Activated CD4-positive, alpha-beta T cell treated with anti-CD3 and anti-CD28 coated beads for 36 hours (primary cell): Measurements from ENCODE around the gene AIMP2. TPM values are rescaled to one million over a fixed set of nuclear protein-coding genes. Genes with fewer than 3 reads are reported as not detected.
"Not testable (repeated sequence)": the region's sequence is repeated elsewhere in the genome, so short reads cannot be mapped to it uniquely, and the experiment has no call there.

Experiments used
- ATAC-seq: fragments of 200-7000 bp; cut with Tn5 transposase; one replicate; pipeline ENCODE4 v1.10.0; 2021; ENCODE audit warnings: mild to moderate bottlenecking, moderate library complexity
- CTCF ChIA-PET: fragments of 350-600 bp; sonication (Branson Sonifier 250); formaldehyde crosslinking; loops from one replicate; lab custom pipeline; 2021; ENCODE audit warnings: antibody characterized with exemption; lab: Charles Lee
- POLR2A ChIA-PET: fragments of 350-600 bp; sonication (Branson Sonifier 250); formaldehyde crosslinking; loops from one replicate; lab custom pipeline; 2021; ENCODE audit warnings: antibody characterized with exemption, inconsistent platforms; lab: Charles Lee
- DNase-seq: peaks from one replicate; pipeline ENCODE4 v3.0.0-alpha.2; 2020
- H3K27ac Mint-ChIP-seq: one replicate; pipeline ENCODE4 v1.8.0; 2021; ENCODE audit warnings: mixed read lengths
- H3K27me3 Mint-ChIP-seq: one replicate; pipeline ENCODE4 v1.8.0; 2021; ENCODE audit warnings: mixed read lengths
- H3K36me3 Mint-ChIP-seq: one replicate; pipeline ENCODE4 v1.8.0; 2021; ENCODE audit warnings: low read depth, mixed read lengths
- H3K4me1 Mint-ChIP-seq: one replicate; pipeline ENCODE4 v1.8.0; 2021; ENCODE audit warnings: mixed read lengths
- H3K4me3 Mint-ChIP-seq: one replicate; pipeline ENCODE4 v1.8.0; 2021; ENCODE audit warnings: mild to moderate bottlenecking, moderate library complexity, mixed read lengths
- H3K9me3 Mint-ChIP-seq: one replicate; pipeline ENCODE4 v1.8.0; 2021; ENCODE audit warnings: low read depth, mixed read lengths
- intact Hi-C, 2 experiments: fragments of 100-400 bp; cut with DNase I in 1 of 2; cut with micrococcal nuclease in 1 of 2; formaldehyde crosslinking; loops; one replicate each; pipeline versions ENCODE4 v1.14.2 to v1.15.1; 2022 to 2024; cut with DNase I, micrococcal nuclease
- total RNA-seq, 2 experiments: library from RNA; stranded (reverse); gene quantifications; one replicate each; pipeline ENCODE4 v1.2.3, GENCODE V29; 2021

AIMP2 gene
- total RNA-seq, 2 experiments from 2014 or later: 50.1 to 56.0 TPM

GRCh38 chr7:6027806-6028365 lies 18.8 kb downstream of the AIMP2 start:
- intact Hi-C loops: no loop called here
- CTCF ChIA-PET: interaction anchor here (0.7 to 1.6 kb wide), 4 partner anchors 10 to 243 kb away, joined by 3 to 5 read pairs (median 4); partner anchors contain the start of genes AIMP2 and PMS2
- no peak overlapping the region for H3K4me3 Mint-ChIP-seq
- peak overlapping the region; percentile 91 for H3K27ac Mint-ChIP-seq
- peaks cover 48% of the 10 kb centered on the region for H3K36me3 Mint-ChIP-seq
- H3K27me3 Mint-ChIP-seq: no peaks in the 10 kb centered on the region
- no peak for ATAC-seq
- POLR2A ChIA-PET: interaction anchor here (0.7 kb wide), 1 partner anchor 19 kb away, joined by 4 read pairs; the partner anchor contains the start of genes AIMP2 and PMS2
- H3K4me1 Mint-ChIP-seq: peaks cover 21% of the 10 kb centered on the region
- no peaks in the 10 kb centered on the region for H3K9me3 Mint-ChIP-seq
- no peak for DNase-seq

GRCh38 chr7:6028563-6028962 lies 19.5 kb downstream of the AIMP2 start:
- Mint-ChIP-seq H3K9me3 (no peaks in the 10 kb centered on the region), H3K4me3 (no peak overlapping the region), H3K36me3 (peaks cover 42% of the 10 kb centered on the region), H3K27me3 (no peaks in the 10 kb centered on the region), H3K27ac (no peak overlapping the region), H3K4me1 (peaks cover 21% of the 10 kb centered on the region)
- POLR2A ChIA-PET: no interaction called here
- CTCF ChIA-PET: no interaction called here
- intact Hi-C loops: no loop called here
- no peak for DNase-seq
- ATAC-seq: no peak

- ChIA-PET CTCF (no interaction called here), POLR2A (no interaction called here)
- DNase-seq (no peak), ATAC-seq (no peak)
- Mint-ChIP-seq H3K9me3 (no peaks in the 10 kb centered on the region), H3K27ac (peak within 1 kb of the TSS; percentile 18), H3K4me3 (no peak within 1 kb of the TSS), H3K4me1 (peaks cover 18% of the 10 kb centered on the region), H3K27me3 (no peaks in the 10 kb centered on the region), H3K36me3 (peaks cover 43% of the 10 kb centered on the region)
- intact Hi-C loops: no loop called here
These were observed 21.9 kb downstream of the AIMP2 start, which contains the start of gene ANKRD61 for GRCh38 chr7:6030988-6031387. Gene ANKRD61 (plus strand): TSS chr7:6031376. CDS start chr7:6031376, 0 bp downstream.

- peaks cover 42% of the 10 kb centered on the region for H3K36me3 Mint-ChIP-seq
- H3K4me3 Mint-ChIP-seq: no peak overlapping the region
- ChIA-PET CTCF (no interaction called here), POLR2A (no interaction called here)
- H3K9me3 Mint-ChIP-seq: no peaks in the 10 kb centered on the region
- peak overlapping the region; percentile 18 for H3K27ac Mint-ChIP-seq
- no peak for DNase-seq
- ATAC-seq: no peak
- peaks cover 13% of the 10 kb centered on the region for H3K4me1 Mint-ChIP-seq
- H3K27me3 Mint-ChIP-seq: no peaks in the 10 kb centered on the region
- intact Hi-C loops: no loop called here
These were observed 22.5 kb downstream of the AIMP2 start for GRCh38 chr7:6031567-6031966.

- peaks cover 39% of the 10 kb centered on the region for H3K36me3 Mint-ChIP-seq
- ChIA-PET POLR2A (no interaction called here), CTCF (interaction anchor here (0.7 kb wide), 1 partner anchor 10 kb away, joined by 5 read pairs; no protein-coding TSS in a partner anchor)
- H3K27ac Mint-ChIP-seq: no peak overlapping the region
- ATAC-seq: no peak
- intact Hi-C loops: no loop called here
- no peak for DNase-seq
- no peaks in the 10 kb centered on the region for H3K27me3 Mint-ChIP-seq
- peaks cover 7% of the 10 kb centered on the region for H3K4me1 Mint-ChIP-seq
- H3K9me3 Mint-ChIP-seq: no peaks in the 10 kb centered on the region
- H3K4me3 Mint-ChIP-seq: no peak overlapping the region
These were observed 23.1 kb downstream of the AIMP2 start for GRCh38 chr7:6032167-6032566.

GRCh38 chr7:6032641-6033040 lies 23.6 kb downstream of the AIMP2 start:
- Mint-ChIP-seq H3K9me3 (no peaks in the 10 kb centered on the region), H3K4me1 (peaks cover 3% of the 10 kb centered on the region), H3K27ac (no peak overlapping the region), H3K36me3 (peaks cover 34% of the 10 kb centered on the region), H3K27me3 (no peaks in the 10 kb centered on the region), H3K4me3 (no peak overlapping the region)
- ChIA-PET POLR2A (no interaction called here), CTCF (interaction anchor here (0.7 kb wide), 1 partner anchor 10 kb away, joined by 5 read pairs; no protein-coding TSS in a partner anchor)
- intact Hi-C loops: no loop called here
- DNase-seq: no peak
- no peak for ATAC-seq

- ATAC-seq (no peak), DNase-seq (no peak)
- peaks cover 29% of the 10 kb centered on the region for H3K36me3 Mint-ChIP-seq
- no peaks in the 10 kb centered on the region for H3K27me3 Mint-ChIP-seq
- CTCF ChIA-PET: interaction anchor here (1.3 kb wide), 1 partner anchor 14 kb away, joined by 3 read pairs; no protein-coding TSS in a partner anchor
- no peak overlapping the region for H3K4me3 Mint-ChIP-seq
- H3K27ac Mint-ChIP-seq: no peak overlapping the region
- POLR2A ChIA-PET: no interaction called here
- H3K9me3 Mint-ChIP-seq: no peaks in the 10 kb centered on the region
- peaks cover 3% of the 10 kb centered on the region for H3K4me1 Mint-ChIP-seq
- intact Hi-C loops: no loop called here
These were observed 26.1 kb downstream of the AIMP2 start for GRCh38 chr7:6035165-6035564.

GRCh38 chr7:6035686-6036085 lies 26.6 kb downstream of the AIMP2 start:
- DNase-seq: no peak
- peaks cover 33% of the 10 kb centered on the region for H3K36me3 Mint-ChIP-seq

GRCh38 chr7:6049780-6050179 lies 40.7 kb downstream of the AIMP2 start:
- H3K4me3 Mint-ChIP-seq: no peak overlapping the region
- peaks cover 5% of the 10 kb centered on the region for H3K4me1 Mint-ChIP-seq
- intact Hi-C loops: no loop called here
- ChIA-PET CTCF (interaction anchor here (0.6 to 1.6 kb wide), 3 partner anchors 9 to 41 kb away, joined by 3 to 6 read pairs (median 3); partner anchors contain the start of genes AIMP2 and PMS2), POLR2A (no interaction called here)
- no peak overlapping the region for H3K27ac Mint-ChIP-seq
- no peaks in the 10 kb centered on the region for H3K9me3 Mint-ChIP-seq
- ATAC-seq (no peak), DNase-seq (no peak)
- H3K27me3 Mint-ChIP-seq: no peaks in the 10 kb centered on the region
- peaks cover 30% of the 10 kb centered on the region for H3K36me3 Mint-ChIP-seq

More at GRCh38 chr7:6035686-6036085, 26.6 kb downstream of the AIMP2 start:
- POLR2A ChIA-PET: no interaction called here
- no peak for ATAC-seq
- no peak overlapping the region for H3K27ac Mint-ChIP-seq
- H3K27me3 Mint-ChIP-seq: no peaks in the 10 kb centered on the region
- intact Hi-C loops: no loop called here
- H3K4me3 Mint-ChIP-seq: no peak overlapping the region
- peaks cover 3% of the 10 kb centered on the region for H3K4me1 Mint-ChIP-seq
- CTCF ChIA-PET: interaction anchor here (1.3 kb wide), 1 partner anchor 15 kb away, joined by 3 read pairs; no protein-coding TSS in a partner anchor
- H3K9me3 Mint-ChIP-seq: no peaks in the 10 kb centered on the region

GRCh38 chr7:6051185-6051584 lies 42.1 kb downstream of the AIMP2 start:
- ChIA-PET CTCF (interaction anchor here (0.7 kb wide), 1 partner anchor 281 kb away, joined by 3 read pairs; no protein-coding TSS in a partner anchor), POLR2A (interaction anchor here (0.7 kb wide), 1 partner anchor 303 kb away, joined by 3 read pairs; no protein-coding TSS in a partner anchor)
- H3K4me3 Mint-ChIP-seq, DNase-seq, intact Hi-C loops, H3K27me3 Mint-ChIP-seq, ATAC-seq, H3K9me3 Mint-ChIP-seq, H3K27ac Mint-ChIP-seq, H3K4me1 Mint-ChIP-seq: not testable (repeated sequence)
- H3K36me3 Mint-ChIP-seq: peaks cover 31% of the 10 kb centered on the region

- Mint-ChIP-seq H3K36me3 (peaks cover 20% of the 10 kb centered on the region), H3K27me3 (no peaks in the 10 kb centered on the region), H3K27ac (no peak overlapping the region), H3K4me1 (peaks cover 21% of the 10 kb centered on the region), H3K9me3 (no peaks in the 10 kb centered on the region), H3K4me3 (no peak overlapping the region)
- ChIA-PET CTCF (interaction anchor here (0.6 to 1.5 kb wide), 5 partner anchors 28 to 267 kb away, joined by 3 to 4 read pairs (median 3); no protein-coding TSS in a partner anchor), POLR2A (interaction anchor here (0.7 kb wide), 1 partner anchor 67 kb away, joined by 6 read pairs; no protein-coding TSS in a partner anchor)
- intact Hi-C loops: no loop called here
- no peak for ATAC-seq
- DNase-seq: no peak
These were observed 47.5 kb downstream of the AIMP2 start for GRCh38 chr7:6056616-6057015.
